Activated T-helper 9 cell treated with anti-CD3 and anti-CD28 coated beads, Interleukin-2, amount 50 U/mL, for 16 hours (primary cell): ENCODE results near the gene PGBD1.
A peak's percentile ranks its signal among the peaks of the same experiment; 100 is the strongest.

ENCODE experiments used
- DNase-seq: peaks from one replicate; pipeline ENCODE4 v3.0.0-alpha.2; 2020; ENCODE audit warnings: low read depth

PGBD1 gene

DNA sequence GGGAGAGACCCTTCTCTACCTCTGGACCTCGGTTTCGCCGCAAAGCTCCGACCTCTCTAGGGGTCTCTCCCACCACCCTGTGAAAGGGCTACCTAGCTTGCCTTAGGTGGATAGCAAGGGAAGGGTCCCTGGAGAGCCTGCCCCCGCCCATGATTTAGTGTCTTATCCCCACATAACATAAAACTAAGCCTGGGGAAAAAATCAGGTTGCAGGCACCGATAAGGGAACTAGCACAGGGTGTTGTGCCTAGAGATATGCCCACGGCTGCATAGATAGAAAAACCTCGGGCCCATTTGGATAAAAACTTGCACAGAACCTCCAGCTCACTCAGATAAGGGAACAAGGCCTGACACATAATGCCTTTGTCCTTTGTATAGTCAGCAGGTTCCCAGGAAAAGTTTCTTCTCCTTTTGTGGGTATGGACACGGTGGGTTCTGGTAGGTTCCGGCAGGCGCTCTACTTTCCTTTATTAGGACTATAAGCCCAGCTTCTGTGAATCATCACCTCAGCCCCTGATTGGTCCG lies 53.7 kb downstream of the PGBD1 start:
- no peak for DNase-seq

DNA sequence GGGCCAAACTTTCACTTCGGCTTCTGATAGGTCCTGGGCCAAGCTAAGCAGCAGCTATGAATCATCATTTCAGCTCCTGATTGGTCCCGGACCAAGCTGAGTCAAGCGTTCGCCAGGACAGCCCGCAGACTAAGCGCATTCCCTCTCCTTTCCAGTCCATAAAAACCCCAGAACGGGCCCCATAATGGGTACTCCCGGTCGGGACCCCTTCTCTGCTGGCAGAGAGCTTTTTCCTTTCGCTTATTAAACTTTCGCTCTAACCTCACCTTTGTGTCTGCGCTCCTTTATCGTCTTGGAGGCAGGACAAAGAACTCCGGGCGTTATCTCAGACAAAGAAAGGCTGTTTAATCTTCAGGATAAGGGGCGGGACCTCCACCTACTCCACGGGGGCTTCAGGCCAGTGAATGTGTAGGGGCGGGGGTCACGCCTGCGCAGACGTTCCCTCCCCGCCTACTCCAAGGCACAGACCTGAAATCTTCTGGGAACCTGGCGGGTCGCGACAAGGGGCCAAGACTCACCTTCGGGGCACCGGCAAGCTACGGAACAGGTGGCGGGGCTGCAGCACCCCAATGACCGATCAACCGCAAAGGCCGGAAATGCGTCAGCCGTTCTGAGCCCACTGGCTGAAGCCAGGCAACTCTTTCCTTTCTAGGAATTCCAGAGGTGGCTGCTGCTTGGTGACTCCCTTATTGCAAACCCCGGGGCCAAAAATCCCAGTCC lies 54.4 kb downstream of the PGBD1 start, which contains the start of gene ZSCAN31:
TSS of gene ZSCAN31 (minus strand) at position 585 of the 720 bp plus-strand sequence. CDS start 6,465 bp downstream, outside the sequence.
- DNase-seq: peak; percentile 66

DNA sequence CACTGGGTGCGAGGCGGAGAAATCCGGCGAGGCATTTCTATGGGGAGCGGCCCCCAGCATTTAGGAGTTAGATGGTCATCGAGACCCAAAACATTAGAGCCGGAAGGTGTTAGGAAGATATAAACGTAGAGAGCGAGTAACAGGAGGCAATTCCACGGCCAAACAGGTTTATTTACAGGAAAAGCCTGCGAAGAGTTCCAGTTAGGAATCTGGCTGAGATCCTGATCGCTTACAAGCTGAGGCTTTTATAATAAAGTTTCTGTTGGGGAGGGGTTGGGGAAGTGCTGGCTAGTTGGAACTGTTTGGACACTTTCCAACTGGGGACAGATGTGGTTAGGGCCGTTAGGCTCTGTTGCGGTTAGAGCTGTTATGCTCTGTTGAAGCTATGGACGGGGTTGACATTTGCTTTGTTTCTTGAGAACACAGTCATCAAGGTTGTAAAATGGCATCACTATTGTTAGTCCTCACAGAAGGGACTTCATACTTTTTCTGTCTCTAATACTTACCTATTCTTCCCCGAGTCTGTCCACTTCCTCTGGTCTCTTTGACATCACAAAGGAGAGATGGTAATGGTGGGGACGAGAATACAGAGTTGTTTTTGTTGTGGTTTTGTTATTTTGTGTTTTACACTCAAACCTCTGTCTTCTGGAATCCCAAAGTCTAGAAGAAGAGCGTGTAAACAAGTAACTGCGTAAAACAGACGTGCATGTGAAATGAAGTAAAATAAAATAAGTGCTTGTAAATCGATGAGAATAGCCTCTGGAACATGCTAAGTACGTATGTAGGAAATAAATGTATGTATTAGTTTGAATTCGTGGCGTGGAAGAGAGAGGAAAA lies 55.1 kb downstream of the PGBD1 start:
- no peak for DNase-seq

DNA sequence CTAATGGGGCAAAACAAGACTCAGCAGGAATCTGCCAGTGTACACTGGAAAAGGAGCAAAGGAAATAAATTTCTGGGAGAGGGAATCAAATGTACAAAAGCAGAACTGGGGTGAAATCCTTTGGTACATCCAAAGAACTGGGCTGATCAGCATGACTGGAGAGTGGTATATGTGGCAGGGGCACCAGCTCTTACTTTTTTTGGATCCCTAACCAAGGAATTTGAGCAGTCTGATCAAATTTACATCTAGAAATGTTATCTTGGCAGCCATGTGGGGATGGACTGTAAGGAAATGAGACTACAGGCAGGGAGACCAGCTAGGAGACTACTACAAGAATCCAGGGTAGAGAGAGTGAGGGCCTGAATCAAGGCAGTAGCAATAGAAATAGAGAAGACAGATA lies 55.7 kb downstream of the PGBD1 start:
- no peak for DNase-seq

DNA sequence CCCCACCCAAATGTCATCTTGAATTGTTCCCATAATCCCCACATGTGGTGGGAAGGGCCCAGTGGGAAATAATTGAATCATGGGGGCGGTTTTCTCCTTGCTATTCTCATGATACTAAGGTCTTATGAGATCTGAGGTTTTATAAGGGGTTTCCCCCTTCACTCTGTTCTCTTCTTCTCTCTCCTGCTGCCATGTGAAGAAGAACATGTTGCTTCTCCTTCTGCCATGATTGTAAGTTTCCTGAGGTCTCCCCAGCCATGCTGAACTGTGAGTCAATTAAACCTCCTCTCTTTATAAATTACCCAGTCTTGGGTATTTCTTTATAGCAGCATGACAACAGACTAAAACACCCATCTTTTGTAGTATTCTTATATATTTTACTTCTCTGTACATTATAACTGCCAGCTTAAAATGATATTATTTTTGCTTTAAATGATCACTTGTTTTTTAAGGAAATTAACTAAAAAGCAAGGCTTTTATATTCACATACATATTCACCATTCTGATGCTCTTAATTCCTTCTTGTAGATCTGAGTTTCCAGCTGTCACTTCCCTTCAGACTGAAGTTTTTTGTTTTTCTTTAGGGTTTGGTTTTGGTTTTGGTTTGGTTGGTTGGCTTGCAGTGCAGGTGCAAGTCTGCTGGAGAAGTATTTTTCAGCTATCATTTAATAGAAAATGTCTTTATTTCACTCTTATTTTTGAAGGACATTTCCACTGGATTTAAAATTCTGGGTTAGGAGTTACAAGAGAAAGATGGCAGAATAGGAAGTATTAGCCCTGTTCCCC lies 59.1 kb downstream of the PGBD1 start:
- no peak for DNase-seq

DNA sequence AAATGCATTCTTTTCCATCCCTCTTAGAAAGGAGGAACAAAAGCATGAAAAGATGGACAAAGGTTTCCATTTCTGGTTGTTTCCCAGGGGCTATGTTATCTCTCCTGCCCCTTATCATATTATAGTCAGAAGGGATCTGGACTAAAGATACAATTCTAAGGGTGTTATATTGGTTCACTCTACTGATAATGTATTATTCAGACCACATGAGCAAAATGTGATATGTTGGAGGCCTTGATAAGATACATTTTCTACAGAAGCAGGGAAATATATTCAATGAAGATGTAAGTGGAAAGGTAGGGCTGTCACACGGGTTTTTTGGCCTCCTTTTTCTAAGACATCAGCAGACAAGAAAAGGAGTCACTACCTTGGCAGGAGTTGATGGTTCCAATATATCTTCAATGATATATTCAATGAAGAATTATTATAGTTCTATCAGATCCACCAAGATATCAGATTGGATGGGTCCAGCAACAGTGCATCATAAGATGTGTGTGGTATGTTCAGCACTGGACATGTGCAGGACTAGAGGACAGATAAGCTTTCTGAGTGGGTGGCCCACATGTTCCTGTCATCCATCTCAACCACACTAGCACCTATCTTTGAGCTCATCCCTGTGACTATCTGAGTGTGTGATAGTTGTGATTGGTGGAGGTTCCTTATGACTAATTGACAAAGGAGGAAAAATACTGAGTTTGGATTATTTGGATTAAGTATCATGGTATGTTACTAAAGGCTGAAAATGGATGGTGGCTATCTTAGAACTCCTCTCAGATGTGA lies 62.7 kb downstream of the PGBD1 start:
- no peak for DNase-seq

DNA sequence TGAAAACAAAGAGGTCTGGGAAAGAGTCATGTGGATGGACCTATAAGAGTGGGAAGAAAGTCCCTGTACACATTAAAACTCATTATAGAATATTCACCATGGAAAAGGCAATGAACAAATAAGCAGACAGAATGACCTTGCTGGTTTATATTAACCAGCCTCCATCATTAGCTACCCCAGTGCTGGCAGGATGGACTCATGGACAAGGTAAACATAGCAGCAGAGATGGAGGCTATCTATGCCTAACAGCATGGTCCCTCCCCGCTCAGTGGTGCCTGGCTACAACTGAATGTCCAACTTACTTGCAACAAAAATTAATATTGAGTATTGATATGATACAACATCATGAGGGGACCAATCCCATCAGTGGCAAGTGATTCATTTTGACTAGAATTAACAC lies 63.8 kb downstream of the PGBD1 start:
- DNase-seq: no peak

DNA sequence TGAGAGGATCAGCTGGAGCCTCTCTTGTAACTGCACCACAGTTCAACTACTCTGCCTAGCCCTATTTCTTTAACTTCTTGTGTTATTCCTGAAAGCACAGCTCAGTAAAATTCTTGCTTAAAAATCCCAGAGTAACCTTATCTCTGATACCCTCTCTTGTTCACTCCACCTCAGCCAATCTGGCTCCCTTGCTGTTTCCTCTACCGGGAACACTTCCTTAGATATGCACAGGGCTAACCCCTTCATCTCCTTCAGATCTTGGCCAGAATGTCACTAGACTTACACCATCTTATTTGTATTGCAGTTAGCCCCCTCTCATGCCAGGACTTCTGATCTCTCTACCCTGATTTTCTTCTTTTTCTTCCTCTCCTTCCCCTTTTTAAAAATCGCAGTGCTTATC lies 65.7 kb downstream of the PGBD1 start:
- no peak for DNase-seq

DNA sequence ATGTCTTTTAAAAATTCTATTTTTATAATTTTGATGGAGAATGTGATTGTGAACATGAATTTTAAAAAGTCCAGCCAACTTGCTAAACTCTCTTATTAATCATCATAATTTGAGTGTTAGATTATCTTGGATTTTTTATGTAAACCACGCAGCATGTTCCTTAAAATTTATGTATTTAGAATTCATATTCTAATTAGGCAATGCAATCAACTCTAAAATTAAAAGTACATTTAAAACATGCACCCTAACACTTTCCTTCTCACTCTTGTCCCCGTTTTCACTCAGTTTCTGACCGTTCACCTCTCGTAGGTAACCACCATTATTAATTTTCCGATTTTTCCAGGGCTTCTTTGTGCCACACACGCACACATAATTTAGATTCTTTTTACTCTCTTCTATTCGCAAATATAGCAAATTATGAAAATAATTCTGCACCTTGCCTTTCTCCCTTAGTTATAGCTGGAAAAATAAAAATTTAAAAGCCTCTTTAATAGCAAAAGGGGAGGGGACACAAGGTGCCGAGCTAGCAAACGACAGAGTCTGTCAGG lies 68.0 kb downstream of the PGBD1 start:
- DNase-seq: no peak

DNA sequence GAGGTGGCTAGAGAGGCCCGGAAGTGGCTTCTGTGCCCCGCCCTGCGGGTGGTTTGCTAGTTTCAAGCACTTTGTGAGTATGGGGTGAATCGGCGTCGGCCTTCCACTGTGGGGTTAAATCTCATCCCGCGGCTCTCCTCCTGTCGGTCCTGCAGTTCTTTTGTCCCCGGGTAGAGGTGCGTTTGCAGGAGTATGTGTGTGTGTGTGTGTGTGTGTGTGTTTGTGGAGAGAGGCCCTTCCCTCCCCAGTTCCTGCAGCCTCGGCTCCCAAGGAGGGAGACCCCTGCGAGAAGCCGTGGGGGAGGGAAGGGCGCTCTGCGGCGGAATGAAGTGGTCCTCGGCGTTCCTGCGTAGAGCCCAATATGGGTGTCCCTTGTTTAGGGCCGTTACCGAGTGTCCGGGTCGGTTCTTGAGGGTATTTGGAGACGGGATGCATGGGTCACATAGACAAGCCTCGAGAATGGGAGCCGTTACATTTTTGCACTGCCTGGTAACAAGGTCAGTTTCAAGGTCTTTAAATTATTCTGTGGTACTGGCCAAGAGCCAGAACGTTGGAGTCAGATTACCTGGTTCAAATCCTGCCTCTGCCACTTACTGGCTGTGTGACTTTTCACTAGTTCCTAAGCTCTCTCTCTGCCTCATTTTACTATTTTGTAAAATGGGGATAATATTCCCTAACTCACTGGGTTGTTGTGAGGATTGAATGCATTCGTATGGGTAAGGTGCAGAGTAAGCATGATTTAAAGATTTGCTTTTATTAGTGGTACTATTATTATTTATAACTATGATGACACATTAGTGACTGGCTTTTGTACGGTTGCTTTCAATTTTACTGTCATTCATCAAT lies 68.7 kb downstream of the PGBD1 start, which contains the start of gene ZKSCAN3:
TSS of gene ZKSCAN3 (plus strand) at position 56 of the 846 bp plus-strand sequence. CDS start 9,640 bp downstream, outside the sequence.
- peak; percentile 75 for DNase-seq

DNA sequence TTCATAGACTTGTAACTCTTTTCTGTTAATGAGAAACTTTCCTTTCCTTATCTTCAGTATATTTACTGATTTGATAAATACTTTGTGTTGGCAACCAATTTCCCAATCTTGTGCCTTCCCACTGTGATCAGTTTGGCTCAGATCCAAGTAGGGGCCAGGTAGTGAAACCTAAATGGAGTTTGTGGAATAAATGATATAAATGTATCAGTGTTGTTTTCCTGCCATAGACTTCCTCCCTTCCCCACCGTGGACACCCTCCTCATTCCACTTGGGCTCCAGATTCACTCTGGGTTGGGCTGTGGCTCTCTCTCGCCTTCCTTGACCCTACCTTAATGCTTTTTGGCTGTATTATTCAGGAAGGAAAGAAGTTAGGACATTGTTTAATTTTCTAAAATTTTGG lies 69.7 kb downstream of the PGBD1 start:
- DNase-seq: no peak

DNA sequence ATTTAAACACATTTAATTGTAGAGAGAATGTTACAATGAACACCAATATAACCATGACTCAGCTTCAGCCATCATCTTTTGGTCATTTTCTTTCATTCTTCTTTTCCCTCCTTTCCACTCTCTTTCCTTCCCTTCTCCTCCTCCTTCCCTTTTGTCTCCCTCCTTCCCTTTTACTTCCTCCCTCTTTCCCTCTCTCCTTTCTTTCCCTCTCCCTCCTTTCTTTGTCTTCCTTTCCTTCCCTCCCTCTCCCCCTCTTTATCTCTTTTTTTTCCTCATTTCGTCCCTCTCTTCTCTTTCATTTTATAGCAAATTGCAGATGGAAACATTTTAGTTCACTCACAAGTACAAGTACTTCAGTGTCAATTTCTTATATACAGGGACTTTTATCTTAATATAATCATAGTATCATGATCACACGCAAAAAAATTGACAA lies 70.1 kb downstream of the PGBD1 start:
- no peak for DNase-seq
